Gastroesophageal sphincter (tissue), 3 donors: ENCODE results near the gene ALB.

Experiments
- POLR2A ChIP-seq, 2 donors: fragments of 450-650 bp; IDR thresholded peaks; one replicate each; pipeline ENCODE4 v1.6.1; 2017; ENCODE audit warnings: antibody characterized with exemption in 2 of 2, mild to moderate bottlenecking in 2 of 2, moderate library complexity in 1 of 2
- TF ChIP-seq, protein P1 (sequence below), 4 experiments: fragments of 200-600 bp in 2 of 4; fragments of 450-650 bp in 2 of 4; sonication (generic) in 1 of 4; IDR thresholded peaks; one replicate each; pipeline ENCODE4 v1.5.1; 2017 to 2019; ENCODE audit warnings: antibody characterized with exemption in 4 of 4, mild to moderate bottlenecking in 2 of 4, moderate library complexity in 2 of 4

DNA sequence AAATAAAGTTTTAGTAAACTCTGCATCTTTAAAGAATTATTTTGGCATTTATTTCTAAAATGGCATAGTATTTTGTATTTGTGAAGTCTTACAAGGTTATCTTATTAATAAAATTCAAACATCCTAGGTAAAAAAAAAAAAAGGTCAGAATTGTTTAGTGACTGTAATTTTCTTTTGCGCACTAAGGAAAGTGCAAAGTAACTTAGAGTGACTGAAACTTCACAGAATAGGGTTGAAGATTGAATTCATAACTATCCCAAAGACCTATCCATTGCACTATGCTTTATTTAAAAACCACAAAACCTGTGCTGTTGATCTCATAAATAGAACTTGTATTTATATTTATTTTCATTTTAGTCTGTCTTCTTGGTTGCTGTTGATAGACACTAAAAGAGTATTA lies 370 bp downstream of the ALB start:
- TF ChIP-seq, protein P1, sequence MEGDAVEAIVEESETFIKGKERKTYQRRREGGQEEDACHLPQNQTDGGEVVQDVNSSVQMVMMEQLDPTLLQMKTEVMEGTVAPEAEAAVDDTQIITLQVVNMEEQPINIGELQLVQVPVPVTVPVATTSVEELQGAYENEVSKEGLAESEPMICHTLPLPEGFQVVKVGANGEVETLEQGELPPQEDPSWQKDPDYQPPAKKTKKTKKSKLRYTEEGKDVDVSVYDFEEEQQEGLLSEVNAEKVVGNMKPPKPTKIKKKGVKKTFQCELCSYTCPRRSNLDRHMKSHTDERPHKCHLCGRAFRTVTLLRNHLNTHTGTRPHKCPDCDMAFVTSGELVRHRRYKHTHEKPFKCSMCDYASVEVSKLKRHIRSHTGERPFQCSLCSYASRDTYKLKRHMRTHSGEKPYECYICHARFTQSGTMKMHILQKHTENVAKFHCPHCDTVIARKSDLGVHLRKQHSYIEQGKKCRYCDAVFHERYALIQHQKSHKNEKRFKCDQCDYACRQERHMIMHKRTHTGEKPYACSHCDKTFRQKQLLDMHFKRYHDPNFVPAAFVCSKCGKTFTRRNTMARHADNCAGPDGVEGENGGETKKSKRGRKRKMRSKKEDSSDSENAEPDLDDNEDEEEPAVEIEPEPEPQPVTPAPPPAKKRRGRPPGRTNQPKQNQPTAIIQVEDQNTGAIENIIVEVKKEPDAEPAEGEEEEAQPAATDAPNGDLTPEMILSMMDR (IDR thresholded peaks at IDR 0.05): no peak
- no peak for TF ChIP-seq POLR2A (IDR thresholded peaks at IDR 0.05)
